ENCODE data around the gene NGDN.

Gene NGDN

GRCh38 chr14:23481979-23482822 lies 12.7 kb downstream of the NGDN start:
- TF ChIP-seq, protein P1, sequence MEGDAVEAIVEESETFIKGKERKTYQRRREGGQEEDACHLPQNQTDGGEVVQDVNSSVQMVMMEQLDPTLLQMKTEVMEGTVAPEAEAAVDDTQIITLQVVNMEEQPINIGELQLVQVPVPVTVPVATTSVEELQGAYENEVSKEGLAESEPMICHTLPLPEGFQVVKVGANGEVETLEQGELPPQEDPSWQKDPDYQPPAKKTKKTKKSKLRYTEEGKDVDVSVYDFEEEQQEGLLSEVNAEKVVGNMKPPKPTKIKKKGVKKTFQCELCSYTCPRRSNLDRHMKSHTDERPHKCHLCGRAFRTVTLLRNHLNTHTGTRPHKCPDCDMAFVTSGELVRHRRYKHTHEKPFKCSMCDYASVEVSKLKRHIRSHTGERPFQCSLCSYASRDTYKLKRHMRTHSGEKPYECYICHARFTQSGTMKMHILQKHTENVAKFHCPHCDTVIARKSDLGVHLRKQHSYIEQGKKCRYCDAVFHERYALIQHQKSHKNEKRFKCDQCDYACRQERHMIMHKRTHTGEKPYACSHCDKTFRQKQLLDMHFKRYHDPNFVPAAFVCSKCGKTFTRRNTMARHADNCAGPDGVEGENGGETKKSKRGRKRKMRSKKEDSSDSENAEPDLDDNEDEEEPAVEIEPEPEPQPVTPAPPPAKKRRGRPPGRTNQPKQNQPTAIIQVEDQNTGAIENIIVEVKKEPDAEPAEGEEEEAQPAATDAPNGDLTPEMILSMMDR (IDR thresholded peaks at IDR 0.05; ENCODE audit: insufficient read depth, low read length, poor library complexity, severe bottlenecking): peak; percentile 20
- no peak for TF ChIP-seq EZH2phosphoT487 (conservative IDR thresholded peaks at IDR 0.05; ENCODE audit: low read length)
- H3K9me3 ChIP-seq (ENCODE audit: insufficient read depth, low read length): no peaks in the 10 kb centered on the region
- H3K79me2 ChIP-seq (ENCODE audit: insufficient read depth, low read length): no peaks in the 10 kb centered on the region
- H3K27me3 ChIP-seq (ENCODE audit: low read length): no peaks in the 10 kb centered on the region
- no peak overlapping the region for H2AFZ ChIP-seq (ENCODE audit: low read depth, low read length, severe bottlenecking)
- H3K9ac ChIP-seq (ENCODE audit: low read length): no peak overlapping the region
- H3K9me2 ChIP-seq (replicated peaks; ENCODE audit: insufficient read depth, low read length): no peaks in the 10 kb centered on the region
- no peak overlapping the region for H3K4me2 ChIP-seq (ENCODE audit: low read depth, low read length, poor library complexity, severe bottlenecking)
- no peak overlapping the region for H3K27ac ChIP-seq (ENCODE audit: low read depth, low read length)
- no peaks in the 10 kb centered on the region for H3F3A ChIP-seq (ENCODE audit: insufficient read depth)
- H3K4me3 ChIP-seq (ENCODE audit: insufficient read depth, low read length, poor library complexity, severe bottlenecking): no peak overlapping the region
- no peaks in the 10 kb centered on the region for H4K20me1 ChIP-seq (ENCODE audit: low read depth, low read length)
- H3K36me3 ChIP-seq (ENCODE audit: low read length): peaks cover 15% of the 10 kb centered on the region; the same call in 1 of the 2 replicates

DNA sequence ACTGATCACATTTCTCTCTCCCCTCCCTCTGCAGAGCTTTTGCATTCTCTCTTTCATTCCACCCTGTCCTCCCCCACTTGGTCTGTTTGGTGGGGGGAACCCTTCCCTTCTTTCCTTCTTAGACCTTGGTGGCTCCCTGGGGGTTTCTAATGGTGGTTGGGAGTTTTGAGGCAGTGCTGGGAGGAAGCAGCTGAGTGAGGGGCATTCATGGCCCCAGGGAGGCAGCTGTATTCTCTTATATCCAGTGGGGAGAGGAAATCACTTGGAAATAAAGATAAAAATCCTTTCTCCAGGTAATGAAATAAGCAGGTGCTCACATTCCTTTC lies 13.3 kb downstream of the NGDN start:
- no peaks in the 10 kb centered on the region for H3K79me2 ChIP-seq (ENCODE audit: insufficient read depth, low read length)
- H3K4me2 ChIP-seq (ENCODE audit: low read depth, low read length, poor library complexity, severe bottlenecking): no peak overlapping the region
- no peaks in the 10 kb centered on the region for H3K27me3 ChIP-seq (ENCODE audit: low read length)
- H3K9ac ChIP-seq (ENCODE audit: low read length): no peak overlapping the region
- no peaks in the 10 kb centered on the region for H3K9me2 ChIP-seq (replicated peaks; ENCODE audit: insufficient read depth, low read length)
- no peak overlapping the region for H3K27ac ChIP-seq (ENCODE audit: low read depth, low read length)
- H3K4me3 ChIP-seq (ENCODE audit: insufficient read depth, low read length, poor library complexity, severe bottlenecking): no peak overlapping the region
- H4K20me1 ChIP-seq (ENCODE audit: low read depth, low read length): no peaks in the 10 kb centered on the region
- H3K36me3 ChIP-seq (ENCODE audit: low read length): peaks cover 10% of the 10 kb centered on the region; the same call in 1 of the 2 replicates
- H2AFZ ChIP-seq (ENCODE audit: low read depth, low read length, severe bottlenecking): no peak overlapping the region
- H3K9me3 ChIP-seq (ENCODE audit: insufficient read depth, low read length): no peaks in the 10 kb centered on the region
- H3F3A ChIP-seq (ENCODE audit: insufficient read depth): no peaks in the 10 kb centered on the region
- TF ChIP-seq, protein P1 (IDR thresholded peaks at IDR 0.05; ENCODE audit: insufficient read depth, low read length, poor library complexity, severe bottlenecking): no peak
- TF ChIP-seq EZH2phosphoT487 (conservative IDR thresholded peaks at IDR 0.05; ENCODE audit: low read length): no peak

DNA sequence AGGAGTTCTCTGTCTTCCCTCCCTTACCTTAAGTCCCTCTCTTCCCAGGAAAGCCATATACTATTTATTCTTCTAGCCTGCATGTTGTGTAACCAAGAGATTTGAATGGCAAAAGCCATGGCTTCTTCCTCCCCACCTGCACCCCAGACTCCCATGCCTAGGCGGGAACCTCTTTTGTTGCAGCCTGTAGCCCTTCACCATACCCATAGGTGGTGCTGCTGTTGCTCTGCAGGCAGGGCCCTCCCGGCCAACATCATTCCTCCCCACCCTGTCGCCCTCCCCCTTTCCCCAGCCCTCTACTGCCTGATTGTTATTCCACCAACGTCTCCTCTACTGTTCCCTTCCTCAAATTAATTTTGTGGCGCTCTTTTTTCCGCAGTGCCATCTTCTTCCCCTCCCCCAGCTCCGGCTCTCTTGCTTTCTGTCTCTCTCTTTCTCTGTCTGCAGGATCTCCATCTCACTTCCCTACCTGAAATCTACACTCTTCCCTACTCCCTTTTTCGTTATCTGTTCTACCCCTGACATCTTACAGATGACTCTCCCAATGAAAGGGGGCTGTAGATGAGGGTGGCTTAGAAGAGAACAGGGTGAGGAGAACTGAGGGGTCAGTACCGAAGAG lies 13.8 kb downstream of the NGDN start:
- no peak for TF ChIP-seq EZH2phosphoT487 (conservative IDR thresholded peaks at IDR 0.05; ENCODE audit: low read length)
- TF ChIP-seq, protein P1 (IDR thresholded peaks at IDR 0.05; ENCODE audit: insufficient read depth, low read length, poor library complexity, severe bottlenecking): peak; percentile 11
- Histone ChIP-seq H3K9me3 (ENCODE audit: insufficient read depth, low read length) (no peaks in the 10 kb centered on the region), H3K9ac (ENCODE audit: low read length) (no peak overlapping the region), H3F3A (ENCODE audit: insufficient read depth) (no peaks in the 10 kb centered on the region), H3K36me3 (ENCODE audit: low read length) (0 out of 2 replicates have a peak, but pooled peaks cover 6% of the 10 kb centered on the region), H4K20me1 (ENCODE audit: low read depth, low read length) (no peaks in the 10 kb centered on the region), H2AFZ (ENCODE audit: low read depth, low read length, severe bottlenecking) (no peak overlapping the region), H3K27me3 (ENCODE audit: low read length) (no peaks in the 10 kb centered on the region), H3K4me2 (ENCODE audit: low read depth, low read length, poor library complexity, severe bottlenecking) (no peak overlapping the region), H3K27ac (ENCODE audit: low read depth, low read length) (no peak overlapping the region), H3K9me2 (replicated peaks; ENCODE audit: insufficient read depth, low read length) (no peaks in the 10 kb centered on the region), H3K4me3 (ENCODE audit: insufficient read depth, low read length, poor library complexity, severe bottlenecking) (no peak overlapping the region), H3K79me2 (ENCODE audit: insufficient read depth, low read length) (no peaks in the 10 kb centered on the region)

Data from SU-DHL-6 (cell line).